Liver (tissue), 3 donors: ENCODE measurements around the gene BCAR1.

Experiments
- CTCF ChIP-seq: fragments of 150-350 bp; IDR thresholded peaks from 2 replicates; pipeline ENCODE4 v1.5.1; 2017; ENCODE audit warnings: improper control_type of control experiment, low read depth, low read length; ENCODE audit not compliant: missing input control
- RAD21 ChIP-seq, 2 donors: IDR thresholded peaks; 2 replicates each; pipeline ENCODE4 v1.6.1; 2016; ENCODE audit warnings: antibody characterized with exemption in 2 of 2, mild to moderate bottlenecking in 2 of 2
- TAF1 ChIP-seq: conservative IDR thresholded peaks from 2 replicates; pipeline ENCODE4 v1.6.1; 2016; ENCODE audit warnings: antibody characterized with exemption, mild to moderate bottlenecking
- donor health status: healthy.
- donor health status: healthy.

- TF ChIP-seq CTCF: no peak
- no peak for TF ChIP-seq TAF1
- TF ChIP-seq RAD21 (IDR thresholded peaks at IDR 0.05): no peak
Observed at GRCh38 chr16:75288596-75289120, 37.2 kb upstream of the BCAR1 start.
